ENCODE data around the gene SORCS2.

DNA sequence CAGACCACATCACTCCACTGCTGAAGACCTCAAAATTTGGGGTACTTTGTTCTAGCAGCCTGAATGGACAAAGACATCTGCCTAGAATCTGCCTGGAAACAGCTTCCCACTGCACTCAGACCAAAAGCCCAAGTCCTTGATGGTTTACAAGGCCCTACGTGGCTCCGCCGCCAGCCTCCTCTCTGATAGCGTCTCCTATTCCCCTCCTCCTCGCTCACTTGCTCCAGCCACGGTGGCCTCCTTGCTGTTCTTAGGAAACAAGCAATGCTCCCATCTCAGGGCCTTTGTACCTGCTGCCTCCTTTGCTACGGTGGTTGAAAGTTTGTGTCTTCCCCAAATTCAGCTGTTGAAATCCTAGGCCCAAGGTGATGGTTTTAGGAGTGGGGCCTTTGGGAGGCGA, 34.7 kb upstream of the SORCS2 start:
- TF ChIP-seq CTCF (IDR thresholded peaks at IDR 0.05): no peak
- no peak for TF ChIP-seq REST (IDR thresholded peaks at IDR 0.05; ENCODE audit: insufficient read depth in 1 of 2, low read depth in 2 of 2, low read length in 1 of 2)
- TF ChIP-seq POLR2AphosphoS5 (IDR thresholded peaks at IDR 0.05; ENCODE audit: low read depth, low read length): no peak
- TF ChIP-seq TCF7L2 (IDR thresholded peaks at IDR 0.05; ENCODE audit: low read depth, low read length): no peak

All from Panc1 (cell line).